NCI-H1417 (cell line): ENCODE measurements around the gene ATM.
"Not testable (repeated sequence)": the region's sequence is repeated elsewhere in the genome, so short reads cannot be mapped to it uniquely, and the experiment has no call there.

ENCODE experiments used
- DNase-seq, 3 experiments: peaks; one replicate each; lab custom pipeline; 2025; lab: John Stamatoyannopoulos, UW

Gene ATM

DNA sequence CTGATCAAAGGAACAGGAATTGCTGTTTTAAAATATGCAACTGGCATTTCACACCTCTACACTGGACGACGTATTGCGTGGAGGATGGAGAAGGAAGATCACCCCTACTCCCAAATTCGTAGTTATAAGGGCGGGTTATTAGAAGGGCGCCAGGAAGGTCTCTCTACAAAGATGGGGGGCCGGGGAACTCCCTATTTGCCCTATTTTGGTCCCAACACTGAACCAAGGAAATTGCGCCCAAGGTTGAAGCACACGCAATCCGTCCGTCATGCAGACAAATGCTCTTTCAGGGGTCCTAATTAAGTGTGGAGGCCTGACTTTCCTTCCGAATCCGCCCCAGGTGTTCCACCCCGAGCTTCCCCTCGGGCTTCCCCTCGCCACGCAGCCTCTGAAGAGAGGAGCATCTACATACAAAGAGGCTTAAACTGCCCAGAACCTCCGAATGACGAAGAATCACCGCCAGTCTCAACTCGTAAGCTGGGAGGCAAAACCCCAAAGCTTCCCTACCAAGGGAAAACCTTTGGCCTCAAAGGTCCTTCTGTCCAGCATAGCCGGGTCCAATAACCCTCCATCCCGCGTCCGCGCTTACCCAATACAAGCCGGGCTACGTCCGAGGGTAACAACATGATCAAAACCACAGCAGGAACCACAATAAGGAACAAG is 825 bp upstream of the ATM start:
- DNase-seq, result peak in 1 of 3 experiments; percentile 48

- no peak for DNase-seq
Observed at GRCh38 chr11:108223348-108224149, 682 bp downstream of the ATM start.

DNA sequence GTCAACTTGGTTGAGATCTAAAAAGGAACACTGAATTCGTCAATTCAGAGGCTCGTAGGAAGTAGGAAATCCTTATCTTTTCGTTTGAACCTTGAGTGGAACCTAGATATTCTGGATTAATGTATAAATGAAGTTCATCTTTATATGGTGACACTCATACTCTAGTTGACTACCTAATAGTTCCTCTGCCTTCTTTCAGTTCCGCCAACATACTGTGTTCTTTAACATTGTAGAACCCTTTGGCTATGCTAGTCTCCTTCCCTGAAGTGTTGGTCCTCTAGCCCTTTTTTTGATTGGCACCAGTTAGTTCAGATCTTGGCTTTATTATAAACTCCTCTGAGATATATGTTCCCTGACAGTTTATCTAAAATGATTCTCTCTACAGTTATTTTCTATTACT is 1.5 kb downstream of the ATM start:
- no peak for DNase-seq

DNA sequence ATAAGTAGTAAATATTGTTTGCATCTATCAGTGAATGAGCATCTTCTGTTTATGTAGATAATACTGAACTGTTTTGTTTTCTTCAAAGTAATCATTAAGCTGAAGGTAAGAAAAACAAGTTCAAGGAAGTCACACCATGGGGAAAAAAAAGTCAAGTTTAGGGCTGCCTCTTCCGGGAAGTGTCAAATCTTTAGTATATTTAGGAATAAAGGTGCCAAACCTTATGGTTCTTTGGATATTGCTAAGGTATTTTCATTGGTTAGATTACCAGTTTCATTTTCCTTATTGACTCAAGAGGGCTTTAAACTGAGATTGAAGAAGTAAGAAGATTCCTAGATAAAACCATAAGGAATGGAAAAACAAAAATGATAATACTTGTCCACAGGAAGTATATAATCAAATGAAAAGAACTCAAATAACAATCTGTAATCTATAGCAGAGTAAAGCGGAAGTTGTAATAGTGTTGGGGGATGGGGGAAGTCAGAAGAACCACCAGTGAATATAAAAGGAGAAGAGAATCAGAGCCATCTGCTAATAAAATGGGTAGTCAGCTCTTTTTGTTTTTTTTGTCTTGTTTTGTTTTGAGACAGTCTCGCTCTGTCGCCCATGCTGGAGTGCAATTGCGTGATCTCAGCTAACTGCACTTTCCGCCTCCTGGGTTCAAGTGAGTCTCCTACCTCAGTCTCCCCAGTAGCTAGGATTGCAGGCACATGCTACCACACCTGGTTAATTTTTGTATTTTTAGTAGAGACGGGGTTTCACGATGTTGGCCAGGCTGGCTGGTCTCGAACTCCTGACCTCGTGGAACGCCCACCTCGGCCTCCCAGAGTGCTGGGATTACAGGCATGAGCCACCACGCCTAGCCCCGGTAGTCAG is 2.3 kb downstream of the ATM start:
- no peak for DNase-seq

DNA sequence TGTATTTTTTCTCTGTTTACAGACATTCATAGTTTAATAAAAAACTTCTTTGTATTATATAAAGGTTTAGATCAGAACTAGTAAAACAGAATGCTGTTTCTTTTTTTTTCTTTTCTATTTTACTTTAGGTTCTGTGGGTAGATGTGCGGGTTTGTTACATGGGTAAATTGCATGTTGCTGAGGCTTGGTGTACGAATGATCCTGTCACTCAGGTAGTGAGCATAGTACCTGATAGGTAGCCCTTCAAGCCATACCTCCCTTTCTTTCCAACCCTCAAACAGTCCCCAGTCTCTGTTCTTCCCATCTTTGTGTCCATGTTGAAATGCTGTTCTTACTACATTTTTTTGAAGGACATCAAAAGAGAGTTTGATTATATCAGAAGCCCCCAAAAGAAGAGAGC is 3.2 kb downstream of the ATM start:
- no peak for DNase-seq

DNA sequence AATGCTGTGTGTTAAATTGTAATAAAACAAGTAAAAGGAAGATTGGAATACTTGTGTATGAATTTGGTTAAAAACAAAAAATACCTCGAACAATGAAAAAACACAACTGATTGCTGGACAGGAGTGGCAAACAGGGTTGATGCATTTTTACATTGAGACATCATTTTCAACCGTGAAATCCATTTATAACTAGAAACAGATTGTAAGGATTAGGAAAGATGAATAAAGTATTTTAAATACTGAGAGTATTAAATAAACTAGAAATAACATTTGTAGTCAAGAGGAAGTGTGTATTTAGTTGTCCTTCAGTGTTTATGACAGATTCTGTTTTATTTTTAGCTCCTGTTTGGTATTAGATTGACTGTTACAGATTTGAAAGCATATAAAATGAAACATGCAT is 5.4 kb downstream of the ATM start:
- DNase-seq, result no peak

GRCh38 chr11:108233277-108233945 is 10.5 kb downstream of the ATM start:
- no peak for DNase-seq

DNA sequence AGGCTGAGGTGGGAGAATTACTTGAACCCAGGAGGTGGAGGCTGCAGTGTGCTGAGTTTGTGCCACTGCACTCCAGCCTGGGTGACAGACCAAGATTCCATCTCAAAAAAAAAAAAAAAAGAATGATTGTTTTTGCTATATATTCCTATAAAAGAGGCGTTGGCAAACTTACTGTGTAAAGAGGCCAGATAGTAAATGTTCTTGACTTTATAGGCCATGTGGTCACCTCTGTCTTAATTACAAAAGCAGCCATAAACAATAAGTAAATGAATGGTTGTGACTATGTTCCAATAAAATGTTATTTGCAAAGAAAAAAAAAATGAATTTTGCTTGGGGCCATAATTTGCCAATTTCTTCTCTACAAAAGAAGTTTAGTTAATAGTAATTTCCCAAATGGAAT is 12.3 kb downstream of the ATM start:
- DNase-seq, result no peak

- no peak for DNase-seq
Observed at GRCh38 chr11:108235633-108236032, 12.8 kb downstream of the ATM start.

GRCh38 chr11:108237058-108237481 is 14.2 kb downstream of the ATM start:
- DNase-seq, result no peak

DNA sequence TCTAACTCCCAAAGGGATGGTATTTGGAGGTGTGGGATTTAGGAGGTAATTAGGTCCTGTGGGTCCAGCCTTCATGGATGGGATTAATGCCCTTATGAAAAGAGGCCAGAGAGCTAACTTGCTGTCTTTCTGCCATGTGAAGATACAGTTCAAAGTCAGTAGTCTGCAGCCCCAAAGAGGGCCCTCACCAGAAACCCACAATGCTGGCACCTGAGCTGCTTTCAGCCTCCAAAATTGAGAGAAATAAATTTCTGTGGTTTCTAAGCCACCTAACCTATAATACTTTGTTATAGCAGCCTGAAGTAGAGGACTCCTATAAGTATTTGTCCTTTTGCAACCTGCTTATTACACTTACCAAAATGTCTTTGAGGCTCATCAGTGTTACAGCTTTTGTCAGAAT is 16.2 kb downstream of the ATM start:
- DNase-seq, result no peak

DNA sequence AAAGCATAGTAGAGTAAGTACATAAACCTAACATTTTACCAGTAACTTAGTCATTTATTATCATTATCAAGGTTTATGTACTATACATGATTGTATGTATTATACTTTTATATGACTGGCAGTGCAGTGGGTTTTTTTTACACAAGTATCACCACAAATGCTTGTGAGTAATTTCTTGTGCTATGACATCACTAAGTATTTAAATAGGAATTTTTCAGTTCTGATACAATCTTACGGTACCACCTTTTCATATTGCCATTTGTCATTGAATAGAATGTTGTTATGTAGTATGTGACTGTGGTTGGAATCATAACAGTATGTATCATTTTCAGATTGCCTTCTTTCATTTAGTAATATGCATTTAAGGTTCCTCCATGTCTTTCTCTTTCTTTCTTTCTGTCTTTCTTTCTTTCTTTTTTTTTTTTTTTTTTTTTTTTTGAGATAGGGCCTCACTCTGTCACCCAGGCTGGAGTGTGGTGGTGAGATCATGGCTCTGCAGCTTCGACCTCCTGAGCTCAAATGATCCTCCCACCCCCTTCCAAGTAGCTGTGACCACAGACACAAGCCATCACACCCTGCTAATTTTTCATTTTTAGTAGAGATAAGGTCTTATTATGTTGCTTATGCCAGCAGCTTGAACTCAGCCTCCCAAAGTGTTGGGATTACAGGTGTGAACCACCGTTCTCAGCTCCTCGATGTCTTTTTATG is 18.6 kb downstream of the ATM start:
- DNase-seq, result no peak

GRCh38 chr11:108242422-108242821 is 19.6 kb downstream of the ATM start:
- DNase-seq, result no peak

GRCh38 chr11:108246308-108246707 is 23.4 kb downstream of the ATM start:
- no peak for DNase-seq

DNA sequence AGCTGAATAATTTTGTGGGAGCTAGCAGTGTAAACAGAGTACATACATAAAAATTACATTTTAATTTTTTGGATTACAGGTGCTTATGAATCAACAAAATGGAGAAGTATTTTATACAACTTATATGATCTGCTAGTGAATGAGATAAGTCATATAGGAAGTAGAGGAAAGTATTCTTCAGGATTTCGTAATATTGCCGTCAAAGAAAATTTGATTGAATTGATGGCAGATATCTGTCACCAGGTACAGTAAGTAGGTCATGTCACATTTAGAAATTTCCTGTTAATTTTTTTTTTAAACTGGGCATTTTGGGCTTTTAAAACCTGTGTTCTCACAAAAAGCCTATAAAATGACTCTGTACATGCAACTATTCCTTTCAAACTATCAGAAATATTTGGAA is 24.0 kb downstream of the ATM start:
- DNase-seq, result no peak

DNA sequence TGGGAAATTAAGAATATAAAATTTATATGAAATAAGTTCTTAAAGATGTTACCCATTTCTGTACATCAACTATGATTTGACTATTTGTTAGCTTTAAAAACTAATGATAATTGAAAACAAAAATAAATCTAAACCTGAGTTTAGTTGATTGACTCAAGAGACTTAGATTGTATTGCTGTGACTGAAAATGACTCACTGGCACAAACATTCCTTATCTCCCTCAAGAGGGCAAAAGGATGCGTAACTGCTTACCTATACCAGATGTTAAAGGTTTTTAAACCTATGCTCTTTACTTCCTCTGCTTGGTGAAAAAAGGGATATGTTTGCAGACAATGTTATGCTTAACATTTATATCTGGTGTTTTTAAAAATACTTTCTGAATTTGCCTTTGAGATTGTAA is 30.3 kb downstream of the ATM start:
- no peak for DNase-seq

GRCh38 chr11:108269583-108269982 is 46.7 kb downstream of the ATM start:
- DNase-seq, result no peak

DNA sequence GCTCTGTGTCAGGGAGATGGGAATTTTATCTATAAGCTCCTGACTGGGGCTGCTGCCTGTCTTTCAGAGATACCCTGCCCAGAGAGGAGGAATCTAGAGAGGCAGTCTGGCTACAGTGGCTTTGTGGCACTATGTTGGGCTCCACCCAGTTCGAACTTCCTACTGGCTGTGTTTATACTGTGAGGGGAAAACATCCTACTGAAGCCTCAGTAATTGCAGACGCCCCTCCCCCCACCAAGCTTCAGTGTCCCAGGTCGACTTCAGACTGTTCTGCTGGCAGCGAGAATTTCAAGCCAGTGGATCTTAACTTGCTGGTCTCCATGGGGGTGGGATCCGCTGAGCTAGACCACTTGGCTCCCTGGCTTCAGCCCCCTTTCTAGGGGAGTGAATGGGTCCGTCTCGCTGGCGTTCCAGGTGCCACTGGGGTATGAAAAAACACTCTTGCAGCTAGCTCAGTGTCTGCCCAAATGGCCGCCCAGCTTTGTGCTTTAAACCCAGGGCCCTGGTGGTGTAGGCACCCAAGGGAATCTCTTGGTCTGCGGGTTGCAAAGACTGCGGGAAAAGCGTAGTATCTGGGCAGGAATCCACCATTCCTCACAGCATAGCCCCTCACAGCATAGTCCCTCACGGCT is 54.2 kb downstream of the ATM start:
- DNase-seq, result not testable (repeated sequence)

GRCh38 chr11:108278546-108278945 is 55.7 kb downstream of the ATM start:
- DNase-seq, result peak in 2 of 3 experiments; percentile 1 to 39

DNA sequence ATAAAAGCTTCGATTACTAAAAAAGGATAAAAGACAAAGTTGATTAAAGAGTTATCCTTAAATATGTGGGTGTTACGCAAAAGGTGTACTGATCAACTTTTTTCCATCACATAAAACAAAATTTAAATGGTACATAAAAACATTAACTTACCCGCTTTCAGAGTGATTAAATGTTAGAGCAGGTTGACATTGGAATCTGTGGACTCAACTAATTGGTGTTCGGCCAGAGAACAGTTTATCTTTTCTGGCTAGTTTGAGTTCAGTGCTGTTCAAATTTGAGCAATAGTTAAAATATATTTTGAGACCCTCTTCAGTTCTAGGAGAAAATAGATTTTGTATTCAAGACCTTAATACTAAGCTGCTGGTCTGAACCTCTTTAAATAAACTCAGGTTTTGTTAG is 56.1 kb downstream of the ATM start:
- DNase-seq, result no peak

GRCh38 chr11:108286370-108286769 is 63.5 kb downstream of the ATM start:
- no peak for DNase-seq
